Endometrium (tissue), 2 donors: Measurements from ENCODE around the gene COQ8A.
"Not testable (repeated sequence)": the region's sequence is repeated elsewhere in the genome, so short reads cannot be mapped to it uniquely, and the experiment has no call there.

ENCODE experiments used
- FAIRE-seq: peaks from 2 replicates; lab custom pipeline; 2012; peaks lifted over from hg19 to GRCh38; lab: Jason Lieb, UNC
- donor health status: control.
- donor health status: control.

Gene COQ8A

GRCh38 chr1:226929260-226930111 is 10.6 kb upstream of the COQ8A start:
- not testable (repeated sequence) for FAIRE-seq

GRCh38 chr1:226934483-226935237 is 5.4 kb upstream of the COQ8A start:
- no peak for FAIRE-seq

GRCh38 chr1:226937940-226938725 is 2.0 kb upstream of the COQ8A start:
- FAIRE-seq = no peak

- FAIRE-seq = no peak
These were observed 1.1 kb upstream of the COQ8A start for GRCh38 chr1:226938903-226939437.

GRCh38 chr1:226939438-226940028 is 561 bp upstream of the COQ8A start:
- FAIRE-seq = no peak

GRCh38 chr1:226940806-226941067 is 643 bp downstream of the COQ8A start:
- no peak for FAIRE-seq

GRCh38 chr1:226942392-226942791 is 2.3 kb downstream of the COQ8A start:
- FAIRE-seq = no peak

GRCh38 chr1:226943156-226943555 is 3.1 kb downstream of the COQ8A start:
- FAIRE-seq = no peak

GRCh38 chr1:226943927-226944326 is 3.8 kb downstream of the COQ8A start:
- FAIRE-seq = no peak

GRCh38 chr1:226945106-226945857 is 5.2 kb downstream of the COQ8A start:
- FAIRE-seq = no peak

GRCh38 chr1:226945858-226946245 is 5.8 kb downstream of the COQ8A start:
- no peak for FAIRE-seq

GRCh38 chr1:226946285-226946684 is 6.2 kb downstream of the COQ8A start:
- FAIRE-seq = no peak

- no peak for FAIRE-seq
These were observed 6.7 kb downstream of the COQ8A start for GRCh38 chr1:226946841-226947240.

- FAIRE-seq = no peak
These were observed 8.0 kb downstream of the COQ8A start for GRCh38 chr1:226948051-226948450.

- no peak for FAIRE-seq
These were observed 8.4 kb downstream of the COQ8A start for GRCh38 chr1:226948480-226948879.

GRCh38 chr1:226948996-226949395 is 8.9 kb downstream of the COQ8A start:
- FAIRE-seq = no peak

GRCh38 chr1:226949401-226949800 is 9.3 kb downstream of the COQ8A start:
- no peak for FAIRE-seq

GRCh38 chr1:226950316-226950715 is 10.2 kb downstream of the COQ8A start:
- no peak for FAIRE-seq

GRCh38 chr1:226950871-226951270 is 10.8 kb downstream of the COQ8A start:
- FAIRE-seq = no peak

GRCh38 chr1:226951286-226952117 is 11.4 kb downstream of the COQ8A start:
- FAIRE-seq = no peak

GRCh38 chr1:226952118-226952441 is 12.0 kb downstream of the COQ8A start:
- FAIRE-seq = no peak
